22Rv1 (cell line): ENCODE results near the gene TCL1B.

ENCODE experiments used
- ZFX ChIP-seq: fragments of 450-650 bp; IDR thresholded peaks from 2 replicates; pipeline ENCODE4 v1.6.1; 2017; ENCODE audit warnings: antibody characterized with exemption, borderline replicate concordance
- TF ChIP-seq, protein P1 (sequence below): fragments of 450-650 bp; IDR thresholded peaks from 2 replicates; pipeline ENCODE4 v1.5.1; 2017; ENCODE audit warnings: mild to moderate bottlenecking

DNA sequence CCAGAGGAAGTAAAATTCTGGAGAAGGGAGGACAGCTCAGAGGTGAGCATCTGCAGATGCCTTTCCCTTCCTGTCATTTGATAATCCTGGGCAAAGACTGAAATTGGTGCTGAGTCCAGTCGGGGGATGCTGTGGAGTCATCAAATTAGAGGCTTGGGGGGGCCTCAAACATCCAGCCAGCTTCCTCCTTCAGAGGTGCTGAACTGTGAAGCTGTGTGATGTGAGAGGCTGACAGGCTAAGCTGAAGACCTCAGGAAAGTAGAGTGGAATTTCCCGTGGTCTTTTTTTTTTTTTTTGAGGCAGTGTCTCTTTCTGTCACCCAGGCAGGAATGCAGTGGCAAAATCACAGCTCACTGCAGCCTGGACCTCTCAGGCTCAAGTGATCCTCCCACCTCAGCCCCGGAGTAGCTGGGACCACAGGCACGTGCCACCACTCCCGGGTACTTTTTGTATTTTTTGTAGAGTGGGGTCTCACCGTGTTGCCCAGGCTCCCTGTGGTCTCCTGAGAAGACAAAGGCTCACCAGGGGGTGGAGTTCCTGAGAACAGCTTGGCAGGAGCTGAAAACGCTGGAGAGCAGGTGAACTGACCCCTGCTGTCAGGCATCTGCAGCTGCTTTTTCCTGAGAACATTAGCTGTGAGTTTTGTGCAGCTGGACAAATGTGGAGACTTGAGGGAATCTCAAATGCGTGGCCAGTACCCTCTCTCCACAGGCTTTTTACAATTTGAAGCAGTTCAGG lies 6.1 kb upstream of the TCL1B start:
- TF ChIP-seq, protein P1, sequence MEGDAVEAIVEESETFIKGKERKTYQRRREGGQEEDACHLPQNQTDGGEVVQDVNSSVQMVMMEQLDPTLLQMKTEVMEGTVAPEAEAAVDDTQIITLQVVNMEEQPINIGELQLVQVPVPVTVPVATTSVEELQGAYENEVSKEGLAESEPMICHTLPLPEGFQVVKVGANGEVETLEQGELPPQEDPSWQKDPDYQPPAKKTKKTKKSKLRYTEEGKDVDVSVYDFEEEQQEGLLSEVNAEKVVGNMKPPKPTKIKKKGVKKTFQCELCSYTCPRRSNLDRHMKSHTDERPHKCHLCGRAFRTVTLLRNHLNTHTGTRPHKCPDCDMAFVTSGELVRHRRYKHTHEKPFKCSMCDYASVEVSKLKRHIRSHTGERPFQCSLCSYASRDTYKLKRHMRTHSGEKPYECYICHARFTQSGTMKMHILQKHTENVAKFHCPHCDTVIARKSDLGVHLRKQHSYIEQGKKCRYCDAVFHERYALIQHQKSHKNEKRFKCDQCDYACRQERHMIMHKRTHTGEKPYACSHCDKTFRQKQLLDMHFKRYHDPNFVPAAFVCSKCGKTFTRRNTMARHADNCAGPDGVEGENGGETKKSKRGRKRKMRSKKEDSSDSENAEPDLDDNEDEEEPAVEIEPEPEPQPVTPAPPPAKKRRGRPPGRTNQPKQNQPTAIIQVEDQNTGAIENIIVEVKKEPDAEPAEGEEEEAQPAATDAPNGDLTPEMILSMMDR = peak; percentile 25; the same call in 1 of the 2 replicates
- TF ChIP-seq ZFX = no peak
